Hepatocyte (in vitro differentiated cells): Measurements from ENCODE around the gene ZGPAT. TPM values are rescaled to one million over a fixed set of nuclear protein-coding genes. Genes with fewer than 3 reads are reported as not detected.
A peak's percentile ranks its signal among the peaks of the same experiment; 100 is the strongest.

Source experiments
- DNase-seq: peaks from one replicate; pipeline ENCODE4 v3.0.0-alpha.2; 2016; ENCODE audit warnings: low spot score
- H2AFZ ChIP-seq: fragments of 200-600 bp; sonication (generic); 2 replicates; pipeline ENCODE4 v1.6.0; 2016; ENCODE audit warnings: antibody characterized with exemption, mild to moderate bottlenecking
- H3K27ac ChIP-seq: fragments of 200-600 bp; sonication (generic); 2 replicates; pipeline ENCODE4 v1.5.1; 2016; ENCODE audit warnings: mild to moderate bottlenecking
- H3K27me3 ChIP-seq: fragments of 200-600 bp; sonication (generic); 2 replicates; pipeline ENCODE4 v1.6.1; 2016
- H3K36me3 ChIP-seq: fragments of 200-600 bp; sonication (generic); replicated peaks from 2 replicates; pipeline ENCODE4 v1.5.1; 2016; ENCODE audit warnings: low read depth; ENCODE audit not compliant: insufficient read depth
- H3K4me1 ChIP-seq: fragments of 200-600 bp; sonication (generic); 2 replicates; pipeline ENCODE4 v1.5.1; 2016; ENCODE audit warnings: mild to moderate bottlenecking, moderate library complexity; ENCODE audit not compliant: insufficient read depth
- H3K4me2 ChIP-seq: fragments of 200-600 bp; sonication (generic); 2 replicates; pipeline ENCODE4 v1.6.0; 2016
- H3K4me3 ChIP-seq: fragments of 200-600 bp; sonication (generic); 2 replicates; pipeline ENCODE4 v1.5.1; 2016; ENCODE audit warnings: mild to moderate bottlenecking
- H3K79me2 ChIP-seq: fragments of 200-600 bp; sonication (generic); 2 replicates; pipeline ENCODE4 v1.6.0; 2017; ENCODE audit warnings: mild to moderate bottlenecking
- H3K9me2 ChIP-seq: fragments of 200-600 bp; sonication (generic); replicated peaks from 2 replicates; pipeline ENCODE4 v1.6.0; 2017; ENCODE audit warnings: mild to moderate bottlenecking; ENCODE audit not compliant: insufficient read depth
- H3K9me3 ChIP-seq: fragments of 200-600 bp; sonication (generic); 2 replicates; pipeline ENCODE4 v1.5.1; 2016; ENCODE audit warnings: low read depth, mild to moderate bottlenecking
- H4K20me1 ChIP-seq: fragments of 200-600 bp; sonication (generic); 2 replicates; pipeline ENCODE4 v1.6.0; 2016; ENCODE audit warnings: mild to moderate bottlenecking; ENCODE audit not compliant: insufficient read depth, poor library complexity, severe bottlenecking
- EZH2 ChIP-seq: fragments of 200-600 bp; sonication (generic); IDR thresholded peaks from 2 replicates; pipeline ENCODE4 v1.6.1; 2016; ENCODE audit warnings: antibody characterized with exemption, mild to moderate bottlenecking, borderline replicate concordance
- EZH2phosphoT487 ChIP-seq: fragments of 200-600 bp; sonication (generic); IDR thresholded peaks from one replicate; pipeline ENCODE4 v1.6.1; 2018; ENCODE audit warnings: antibody characterized with exemption, mild to moderate bottlenecking, low read depth, moderate library complexity; ENCODE audit not compliant: unreplicated experiment, severe bottlenecking
- WGBS: methylation state at CpG from one replicate; pipeline ENCODE4 v1.1.6; 2016; ENCODE audit warnings: low lambda C conversion rate; ENCODE audit errors: missing lambda C conversion rate; 5-methylcytosine and 5-hydroxymethylcytosine counted together
- polyA plus RNA-seq: library from polyadenylated mRNA; unstranded; fragments of >200 nt; fragmentation: Nextera tagmentation; extraction: Ambion mirVana; gene quantifications from 2 replicates; pipeline ENCODE4 v1.2.1, GENCODE V29; 2016
- total RNA-seq: library from RNA; depleted of rRNA; stranded (reverse); fragments of >200 nt; gene quantifications from 2 replicates; pipeline ENCODE4 v1.2.3, GENCODE V29; 2014
- TF ChIP-seq, protein P1 (sequence below): fragments of 200-600 bp; sonication (generic); IDR thresholded peaks from 2 replicates; pipeline ENCODE4 v1.5.1; 2016; ENCODE audit warnings: antibody characterized with exemption, mild to moderate bottlenecking; ENCODE audit not compliant: poor library complexity

ZGPAT gene
- total and polyA plus RNA-seq, 2 experiments from 2014 or later: 18.6 to 41.7 TPM

DNA sequence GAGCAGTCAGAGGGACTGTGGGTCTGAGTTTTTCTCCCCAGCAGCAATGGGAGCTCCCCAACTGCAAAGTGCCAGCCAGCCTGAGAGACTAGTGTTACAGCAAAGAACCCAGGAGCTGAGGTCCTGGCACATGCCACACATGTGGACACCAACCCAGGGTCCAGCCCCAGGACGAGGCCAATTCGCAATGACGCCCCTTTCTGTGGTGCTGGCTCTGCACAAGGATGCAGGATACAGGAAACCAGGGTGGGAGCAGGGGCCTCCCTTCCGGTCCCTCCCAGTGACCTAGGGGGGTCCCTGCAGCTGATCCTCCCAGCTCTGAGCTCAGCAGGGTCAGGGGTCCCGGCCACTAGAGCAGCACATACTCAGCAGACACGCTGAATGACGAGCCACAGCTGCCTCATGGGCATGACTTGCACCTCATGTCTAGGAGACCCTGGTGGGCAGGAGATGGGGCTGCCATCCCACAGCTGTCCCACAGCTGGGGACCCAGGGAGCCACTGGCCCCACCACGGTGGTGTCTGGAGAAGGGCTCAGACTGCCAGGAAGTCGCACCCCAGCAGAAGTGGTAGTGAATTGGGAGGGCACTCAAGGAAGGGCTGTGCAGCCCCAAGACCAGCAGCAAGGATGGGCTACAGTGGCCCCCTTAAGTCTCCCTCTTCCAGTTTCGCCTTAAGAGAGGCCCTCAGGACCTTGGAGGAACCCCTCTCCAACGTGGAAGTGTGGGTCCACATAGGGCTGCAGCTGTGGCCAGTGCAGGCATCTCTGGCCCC lies 3.7 kb upstream of the ZGPAT start:
- 94% methylated on average over 11 of the region's 11 CpGs for WGBS
- H3K4me3 ChIP-seq: no peak overlapping the region
- H3K9me2 ChIP-seq: no peaks in the 10 kb centered on the region
- H3K79me2 ChIP-seq: peaks cover 33% of the 10 kb centered on the region
- no peak overlapping the region for H3K4me2 ChIP-seq
- H3K4me1 ChIP-seq: peaks cover 12% of the 10 kb centered on the region
- no peak for TF ChIP-seq EZH2phosphoT487
- TF ChIP-seq EZH2: no peak
- TF ChIP-seq, protein P1, sequence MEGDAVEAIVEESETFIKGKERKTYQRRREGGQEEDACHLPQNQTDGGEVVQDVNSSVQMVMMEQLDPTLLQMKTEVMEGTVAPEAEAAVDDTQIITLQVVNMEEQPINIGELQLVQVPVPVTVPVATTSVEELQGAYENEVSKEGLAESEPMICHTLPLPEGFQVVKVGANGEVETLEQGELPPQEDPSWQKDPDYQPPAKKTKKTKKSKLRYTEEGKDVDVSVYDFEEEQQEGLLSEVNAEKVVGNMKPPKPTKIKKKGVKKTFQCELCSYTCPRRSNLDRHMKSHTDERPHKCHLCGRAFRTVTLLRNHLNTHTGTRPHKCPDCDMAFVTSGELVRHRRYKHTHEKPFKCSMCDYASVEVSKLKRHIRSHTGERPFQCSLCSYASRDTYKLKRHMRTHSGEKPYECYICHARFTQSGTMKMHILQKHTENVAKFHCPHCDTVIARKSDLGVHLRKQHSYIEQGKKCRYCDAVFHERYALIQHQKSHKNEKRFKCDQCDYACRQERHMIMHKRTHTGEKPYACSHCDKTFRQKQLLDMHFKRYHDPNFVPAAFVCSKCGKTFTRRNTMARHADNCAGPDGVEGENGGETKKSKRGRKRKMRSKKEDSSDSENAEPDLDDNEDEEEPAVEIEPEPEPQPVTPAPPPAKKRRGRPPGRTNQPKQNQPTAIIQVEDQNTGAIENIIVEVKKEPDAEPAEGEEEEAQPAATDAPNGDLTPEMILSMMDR: no peak
- H4K20me1 ChIP-seq: peaks cover 3% of the 10 kb centered on the region
- H3K27me3 ChIP-seq: no peaks in the 10 kb centered on the region
- H3K9me3 ChIP-seq: no peaks in the 10 kb centered on the region
- H3K36me3 ChIP-seq: no peaks in the 10 kb centered on the region
- no peak overlapping the region for H2AFZ ChIP-seq
- DNase-seq: peak; percentile 3
- no peak overlapping the region for H3K27ac ChIP-seq

DNA sequence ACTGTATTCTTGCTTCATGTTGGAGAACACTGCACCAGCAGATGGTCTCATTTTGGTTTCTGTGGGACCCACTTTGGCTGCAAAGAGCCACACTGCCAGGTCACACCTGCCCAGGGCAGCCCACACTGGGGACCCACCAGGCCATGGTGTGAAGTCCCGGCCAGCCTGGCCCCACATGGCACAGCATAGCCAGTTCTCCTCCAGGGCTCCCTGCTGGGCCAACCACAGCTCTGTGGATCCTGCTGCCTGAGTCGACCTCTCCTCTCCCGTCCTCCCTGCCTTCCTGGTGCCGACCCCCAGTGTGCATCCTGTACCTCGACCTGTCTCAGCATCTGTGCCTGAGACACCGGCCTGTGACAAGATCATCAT lies 3.1 kb upstream of the ZGPAT start:
- no peak overlapping the region for H2AFZ ChIP-seq
- no peak overlapping the region for H3K4me2 ChIP-seq
- H3K36me3 ChIP-seq: no peaks in the 10 kb centered on the region
- no peak overlapping the region for H3K27ac ChIP-seq
- peaks cover 39% of the 10 kb centered on the region for H3K79me2 ChIP-seq
- H4K20me1 ChIP-seq: peaks cover 3% of the 10 kb centered on the region
- no peak for DNase-seq
- H3K9me2 ChIP-seq: no peaks in the 10 kb centered on the region
- peaks cover 13% of the 10 kb centered on the region for H3K4me1 ChIP-seq
- WGBS: 80% methylated on average over 6 of the region's 6 CpGs
- no peaks in the 10 kb centered on the region for H3K27me3 ChIP-seq
- no peaks in the 10 kb centered on the region for H3K9me3 ChIP-seq
- H3K4me3 ChIP-seq: no peak overlapping the region
- TF ChIP-seq, protein P1: no peak
- TF ChIP-seq EZH2phosphoT487: no peak
- no peak for TF ChIP-seq EZH2

DNA sequence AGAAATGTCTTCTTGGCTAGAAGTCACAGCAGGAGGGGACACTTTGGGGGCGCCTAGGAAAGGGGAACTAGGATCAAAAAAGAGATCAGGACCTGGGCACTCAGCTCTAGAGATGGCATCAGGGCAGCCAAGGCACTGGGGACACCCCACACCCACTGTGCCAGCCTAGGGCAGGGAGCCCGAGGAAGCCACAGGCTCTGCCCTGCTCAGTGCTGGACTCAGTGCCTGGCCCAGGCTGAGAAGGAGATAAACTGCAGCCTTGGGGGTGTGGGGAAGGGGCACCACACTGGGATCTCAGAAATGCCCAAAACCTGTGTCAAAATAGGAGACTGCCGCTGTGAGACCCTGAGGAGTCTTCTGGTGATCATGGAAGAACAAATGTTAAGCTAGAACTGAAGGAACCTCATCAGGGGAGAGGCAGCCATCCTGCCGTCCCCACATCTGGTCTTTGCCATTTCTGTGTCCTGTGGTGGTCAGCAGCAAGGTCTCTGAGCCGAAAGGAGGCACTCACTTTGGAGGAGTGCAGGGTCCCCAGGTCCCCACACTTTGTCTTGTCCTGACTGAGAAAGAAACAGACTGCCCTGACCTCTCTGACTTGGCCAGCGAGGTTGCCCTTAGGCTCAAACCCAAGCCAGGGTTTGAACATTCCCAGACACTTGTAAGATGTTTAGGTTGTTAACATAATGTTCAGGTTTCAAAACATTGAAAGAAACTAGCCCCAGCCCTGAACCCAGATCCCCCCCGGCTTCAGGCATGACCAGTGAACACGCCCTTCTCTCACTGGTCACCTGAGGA lies 2.4 kb upstream of the ZGPAT start:
- H3K4me2 ChIP-seq: no peak overlapping the region
- peaks cover 44% of the 10 kb centered on the region for H3K79me2 ChIP-seq
- no peak for TF ChIP-seq EZH2
- no peak for TF ChIP-seq EZH2phosphoT487
- TF ChIP-seq, protein P1: no peak

More for the DNA sequence above, 2.4 kb upstream of the ZGPAT start:
- Histone ChIP-seq H3K9me2 (no peaks in the 10 kb centered on the region), H3K36me3 (no peaks in the 10 kb centered on the region), H4K20me1 (peaks cover 3% of the 10 kb centered on the region), H2AFZ (no peak overlapping the region), H3K27me3 (no peaks in the 10 kb centered on the region), H3K27ac (no peak overlapping the region), H3K9me3 (no peaks in the 10 kb centered on the region), H3K4me3 (no peak overlapping the region), H3K4me1 (peaks cover 13% of the 10 kb centered on the region)
- no peak for DNase-seq
- 94% methylated on average over 8 of the region's 8 CpGs for WGBS
